ENCODE data around the gene CD2AP. TPM values are rescaled to one million over a fixed set of nuclear protein-coding genes. Genes with fewer than 3 reads are reported as not detected.
A peak's percentile ranks its signal among the peaks of the same experiment; 100 is the strongest.

The CD2AP gene
- total and polyA plus RNA-seq, 2 donors, result 28.0 to 32.8 TPM

- H3K4me3 ChIP-seq (ENCODE audit: low read length in 2 of 2), result no peak overlapping the region
- DNase-seq (ENCODE audit: low read depth in 6 of 9, low spot score in 9 of 9), result peak in 1 of 9 donors; percentile 16
- no peaks in the 10 kb centered on the region for H3K27me3 ChIP-seq (ENCODE audit: control insufficient read depth in 2 of 2, insufficient read depth in 1 of 2, low read length in 1 of 2)
- H3K27ac ChIP-seq (ENCODE audit: low read depth in 1 of 2, low read length in 1 of 2), result no peak overlapping the region
- no peaks in the 10 kb centered on the region for H3K9me3 ChIP-seq (ENCODE audit: control insufficient read depth in 2 of 2, insufficient read depth in 1 of 2, low read length in 1 of 2)
- 95% methylated on average over 4 of the region's 4 CpGs for WGBS
- no peaks in the 10 kb centered on the region for H3K4me1 ChIP-seq (ENCODE audit: control insufficient read depth in 2 of 2, insufficient read depth in 2 of 2, low read length in 2 of 2)
- no peaks in the 10 kb centered on the region for H3K36me3 ChIP-seq (ENCODE audit: control insufficient read depth in 2 of 2, insufficient read depth in 2 of 2, low read length in 1 of 2)
These were observed 21.9 kb upstream of the CD2AP start for GRCh38 chr6:47455533-47456209.

GRCh38 chr6:47456536-47456975 is 21.0 kb upstream of the CD2AP start:
- no peaks in the 10 kb centered on the region for H3K9me3 ChIP-seq (ENCODE audit: control insufficient read depth in 2 of 2, insufficient read depth in 1 of 2, low read length in 1 of 2)
- 96% methylated on average over 2 of the region's 2 CpGs for WGBS
- no peak overlapping the region for H3K27ac ChIP-seq (ENCODE audit: low read depth in 1 of 2, low read length in 1 of 2)
- H3K36me3 ChIP-seq (ENCODE audit: control insufficient read depth in 2 of 2, insufficient read depth in 2 of 2, low read length in 1 of 2), result no peaks in the 10 kb centered on the region
- no peaks in the 10 kb centered on the region for H3K4me1 ChIP-seq (ENCODE audit: control insufficient read depth in 2 of 2, insufficient read depth in 2 of 2, low read length in 2 of 2)
- DNase-seq (ENCODE audit: low read depth in 6 of 9, low spot score in 9 of 9), result no peak
- H3K4me3 ChIP-seq (ENCODE audit: low read length in 2 of 2), result no peak overlapping the region
- H3K27me3 ChIP-seq (ENCODE audit: control insufficient read depth in 2 of 2, insufficient read depth in 1 of 2, low read length in 1 of 2), result no peaks in the 10 kb centered on the region

- WGBS, result 96% methylated on average over 2 of the region's 2 CpGs
- Histone ChIP-seq H3K27me3 (ENCODE audit: control insufficient read depth in 2 of 2, insufficient read depth in 1 of 2, low read length in 1 of 2) (no peaks in the 10 kb centered on the region), H3K27ac (ENCODE audit: low read depth in 1 of 2, low read length in 1 of 2) (no peak overlapping the region), H3K4me3 (ENCODE audit: low read length in 2 of 2) (no peak overlapping the region), H3K9me3 (ENCODE audit: control insufficient read depth in 2 of 2, insufficient read depth in 1 of 2, low read length in 1 of 2) (no peaks in the 10 kb centered on the region), H3K36me3 (ENCODE audit: control insufficient read depth in 2 of 2, insufficient read depth in 2 of 2, low read length in 1 of 2) (no peaks in the 10 kb centered on the region), H3K4me1 (ENCODE audit: control insufficient read depth in 2 of 2, insufficient read depth in 2 of 2, low read length in 2 of 2) (no peaks in the 10 kb centered on the region)
- DNase-seq (ENCODE audit: low read depth in 6 of 9, low spot score in 9 of 9), result no peak
These were observed 20.2 kb upstream of the CD2AP start for GRCh38 chr6:47457370-47457769.

- H3K4me1 ChIP-seq (ENCODE audit: control insufficient read depth in 2 of 2, insufficient read depth in 2 of 2, low read length in 2 of 2), result no peaks in the 10 kb centered on the region
- no peak overlapping the region for H3K4me3 ChIP-seq (ENCODE audit: low read length in 2 of 2)
- DNase-seq (ENCODE audit: low read depth in 6 of 9, low spot score in 9 of 9), result no peak
- 95% methylated on average over 1 of the region's 1 CpG for WGBS
- H3K27ac ChIP-seq (ENCODE audit: low read depth in 1 of 2, low read length in 1 of 2), result no peak overlapping the region
- H3K27me3 ChIP-seq (ENCODE audit: control insufficient read depth in 2 of 2, insufficient read depth in 1 of 2, low read length in 1 of 2), result no peaks in the 10 kb centered on the region
- H3K9me3 ChIP-seq (ENCODE audit: control insufficient read depth in 2 of 2, insufficient read depth in 1 of 2, low read length in 1 of 2), result no peaks in the 10 kb centered on the region
- no peaks in the 10 kb centered on the region for H3K36me3 ChIP-seq (ENCODE audit: control insufficient read depth in 2 of 2, insufficient read depth in 2 of 2, low read length in 1 of 2)
These were observed 13.5 kb upstream of the CD2AP start for GRCh38 chr6:47464052-47464451.

- H3K36me3 ChIP-seq (ENCODE audit: control insufficient read depth in 2 of 2, insufficient read depth in 2 of 2, low read length in 1 of 2), result no peaks in the 10 kb centered on the region
- no peak overlapping the region for H3K27ac ChIP-seq (ENCODE audit: low read depth in 1 of 2, low read length in 1 of 2)
- no peak for DNase-seq (ENCODE audit: low read depth in 6 of 9, low spot score in 9 of 9)
- H3K4me3 ChIP-seq (ENCODE audit: low read length in 2 of 2), result no peak overlapping the region
- no peaks in the 10 kb centered on the region for H3K9me3 ChIP-seq (ENCODE audit: control insufficient read depth in 2 of 2, insufficient read depth in 1 of 2, low read length in 1 of 2)
- 100% methylated on average over 1 of the region's 1 CpG for WGBS
- no peaks in the 10 kb centered on the region for H3K27me3 ChIP-seq (ENCODE audit: control insufficient read depth in 2 of 2, insufficient read depth in 1 of 2, low read length in 1 of 2)
- no peaks in the 10 kb centered on the region for H3K4me1 ChIP-seq (ENCODE audit: control insufficient read depth in 2 of 2, insufficient read depth in 2 of 2, low read length in 2 of 2)
These were observed 12.5 kb upstream of the CD2AP start for GRCh38 chr6:47465117-47465516.

- Histone ChIP-seq H3K9me3 (ENCODE audit: control insufficient read depth in 2 of 2, insufficient read depth in 1 of 2, low read length in 1 of 2) (no peaks in the 10 kb centered on the region), H3K27ac (ENCODE audit: low read depth in 1 of 2, low read length in 1 of 2) (no peak overlapping the region), H3K36me3 (ENCODE audit: control insufficient read depth in 2 of 2, insufficient read depth in 2 of 2, low read length in 1 of 2) (no peaks in the 10 kb centered on the region), H3K4me3 (ENCODE audit: low read length in 2 of 2) (no peak overlapping the region), H3K27me3 (ENCODE audit: control insufficient read depth in 2 of 2, insufficient read depth in 1 of 2, low read length in 1 of 2) (no peaks in the 10 kb centered on the region), H3K4me1 (ENCODE audit: control insufficient read depth in 2 of 2, insufficient read depth in 2 of 2, low read length in 2 of 2) (peaks cover 5 to 8% of the 10 kb centered on the region in 2 donors)
- DNase-seq (ENCODE audit: low read depth in 6 of 9, low spot score in 9 of 9), result no peak
- WGBS, result 96% methylated on average over 1 of the region's 1 CpG
These were observed 5.7 kb upstream of the CD2AP start for GRCh38 chr6:47471911-47472310.

- no peak for DNase-seq (ENCODE audit: low read depth in 6 of 9, low spot score in 9 of 9)
- H3K27ac ChIP-seq (ENCODE audit: low read depth in 1 of 2, low read length in 1 of 2), result no peak overlapping the region
- H3K4me3 ChIP-seq (ENCODE audit: low read length in 2 of 2), result no peak overlapping the region
- peaks cover 5 to 8% of the 10 kb centered on the region in 2 donors for H3K4me1 ChIP-seq (ENCODE audit: control insufficient read depth in 2 of 2, insufficient read depth in 2 of 2, low read length in 2 of 2)
- no peaks in the 10 kb centered on the region for H3K36me3 ChIP-seq (ENCODE audit: control insufficient read depth in 2 of 2, insufficient read depth in 2 of 2, low read length in 1 of 2)
- no peaks in the 10 kb centered on the region for H3K9me3 ChIP-seq (ENCODE audit: control insufficient read depth in 2 of 2, insufficient read depth in 1 of 2, low read length in 1 of 2)
- H3K27me3 ChIP-seq (ENCODE audit: control insufficient read depth in 2 of 2, insufficient read depth in 1 of 2, low read length in 1 of 2), result no peaks in the 10 kb centered on the region
- 97% methylated on average over 1 of the region's 1 CpG for WGBS
These were observed 3.7 kb upstream of the CD2AP start for GRCh38 chr6:47473791-47474346.

GRCh38 chr6:47475319-47475816 is 2.2 kb upstream of the CD2AP start:
- no peaks in the 10 kb centered on the region for H3K36me3 ChIP-seq (ENCODE audit: control insufficient read depth in 2 of 2, insufficient read depth in 2 of 2, low read length in 1 of 2)
- H3K27me3 ChIP-seq (ENCODE audit: control insufficient read depth in 2 of 2, insufficient read depth in 1 of 2, low read length in 1 of 2), result no peaks in the 10 kb centered on the region
- WGBS, result 97% methylated on average over 5 of the region's 5 CpGs
- H3K9me3 ChIP-seq (ENCODE audit: control insufficient read depth in 2 of 2, insufficient read depth in 1 of 2, low read length in 1 of 2), result no peaks in the 10 kb centered on the region
- DNase-seq (ENCODE audit: low read depth in 6 of 9, low spot score in 9 of 9), result no peak
- H3K4me3 ChIP-seq (ENCODE audit: low read length in 2 of 2), result no peak overlapping the region
- peaks cover 6 to 9% of the 10 kb centered on the region in 2 donors for H3K4me1 ChIP-seq (ENCODE audit: control insufficient read depth in 2 of 2, insufficient read depth in 2 of 2, low read length in 2 of 2)
- H3K27ac ChIP-seq (ENCODE audit: low read depth in 1 of 2, low read length in 1 of 2), result no peak overlapping the region

GRCh38 chr6:47476781-47477496 is 650 bp upstream of the CD2AP start:
- DNase-seq (ENCODE audit: low read depth in 6 of 9, low spot score in 9 of 9), result peak in 4 of 9 donors; percentile 20 to 34 (median 26)
- no peaks in the 10 kb centered on the region for H3K27me3 ChIP-seq (ENCODE audit: control insufficient read depth in 2 of 2, insufficient read depth in 1 of 2, low read length in 1 of 2)
- H3K36me3 ChIP-seq (ENCODE audit: control insufficient read depth in 2 of 2, insufficient read depth in 2 of 2, low read length in 1 of 2), result no peaks in the 10 kb centered on the region
- H3K4me1 ChIP-seq (ENCODE audit: control insufficient read depth in 2 of 2, insufficient read depth in 2 of 2, low read length in 2 of 2), result peaks cover 10 to 19% of the 10 kb centered on the region in 2 donors
- H3K9me3 ChIP-seq (ENCODE audit: control insufficient read depth in 2 of 2, insufficient read depth in 1 of 2, low read length in 1 of 2), result no peaks in the 10 kb centered on the region
- H3K27ac ChIP-seq (ENCODE audit: low read depth in 1 of 2, low read length in 1 of 2), result peak overlapping the region; percentile 98 to 99
- H3K4me3 ChIP-seq (ENCODE audit: low read length in 2 of 2), result peak overlapping the region; percentile 68 to 96
- WGBS, result 11% methylated on average over 21 of the region's 21 CpGs

Measured in thymus (tissue), 11 donors.